Activated CD4-positive, alpha-beta memory T cell treated with anti-CD3 and anti-CD28 coated beads, Interleukin-2, amount 10 ng/mL, durations not matched to agents 7 days and 5 days (primary cell): ENCODE results near the gene MAPK1IP1L. TPM values are rescaled to one million over a fixed set of nuclear protein-coding genes. Genes with fewer than 3 reads are reported as not detected.
"Not testable (repeated sequence)": the region's sequence is repeated elsewhere in the genome, so short reads cannot be mapped to it uniquely, and the experiment has no call there.

Source experiments
- CTCF ChIA-PET: fragments of 350-600 bp; sonication (Branson Sonifier 250); formaldehyde crosslinking; loops from one replicate; lab custom pipeline; 2021; ENCODE audit warnings: antibody characterized with exemption, inconsistent platforms; lab: Charles Lee
- POLR2A ChIA-PET: fragments of 350-600 bp; sonication (Branson Sonifier 250); formaldehyde crosslinking; loops from one replicate; lab custom pipeline; 2021; ENCODE audit warnings: antibody characterized with exemption; lab: Charles Lee
- DNase-seq: peaks from one replicate; pipeline ENCODE4 v3.0.0-alpha.2; 2020
- H3K27ac Mint-ChIP-seq: one replicate; pipeline ENCODE4 v1.8.0; 2021; ENCODE audit warnings: mild to moderate bottlenecking, mixed read lengths
- H3K27me3 Mint-ChIP-seq: one replicate; pipeline ENCODE4 v1.8.0; 2021; ENCODE audit warnings: mixed read lengths
- H3K36me3 Mint-ChIP-seq: one replicate; pipeline ENCODE4 v1.8.0; 2021; ENCODE audit warnings: low read depth, mixed read lengths
- H3K4me1 Mint-ChIP-seq: one replicate; pipeline ENCODE4 v1.8.0; 2021; ENCODE audit warnings: mixed read lengths
- H3K4me3 Mint-ChIP-seq: one replicate; pipeline ENCODE4 v1.8.0; 2021; ENCODE audit warnings: mild to moderate bottlenecking, mixed read lengths
- H3K9me3 Mint-ChIP-seq: one replicate; pipeline ENCODE4 v1.8.0; 2021; ENCODE audit warnings: mixed read lengths
- total RNA-seq, 2 experiments: library from RNA; stranded (reverse); gene quantifications; one replicate each; pipeline ENCODE4 v1.2.3, GENCODE V29; 2021

MAPK1IP1L gene
- total RNA-seq, 2 experiments from 2014 or later = 100 to 104 TPM

- no peaks in the 10 kb centered on the region for H3K27me3 Mint-ChIP-seq
- no peak for DNase-seq
- ChIA-PET POLR2A (no interaction called here), CTCF (no interaction called here)
- H3K36me3 Mint-ChIP-seq = peaks cover 62% of the 10 kb centered on the region
- H3K4me1 Mint-ChIP-seq = peaks cover 37% of the 10 kb centered on the region
- no peak overlapping the region for H3K4me3 Mint-ChIP-seq
- H3K9me3 Mint-ChIP-seq = no peaks in the 10 kb centered on the region
- no peak overlapping the region for H3K27ac Mint-ChIP-seq
Observed at GRCh38 chr14:55057919-55058318, 6.5 kb downstream of the MAPK1IP1L start.

GRCh38 chr14:55059333-55059732 is 7.9 kb downstream of the MAPK1IP1L start:
- ChIA-PET CTCF (interaction anchor here (1.0 to 1.8 kb wide), 2 partner anchors 8 to 18 kb away, joined by 3 to 13 read pairs; partner anchors contain the start of gene MAPK1IP1L), POLR2A (interaction anchor here (1.0 to 5.3 kb wide), 6 partner anchors 7 to 132 kb away, joined by 3 to 27 read pairs (median 4); partner anchors contain the start of genes DLGAP5, MAPK1IP1L, SOCS4 and WDHD1)
- Mint-ChIP-seq H3K27me3 (no peaks in the 10 kb centered on the region), H3K4me1 (peaks cover 28% of the 10 kb centered on the region), H3K4me3 (no peak overlapping the region), H3K9me3 (no peaks in the 10 kb centered on the region), H3K36me3 (peaks cover 57% of the 10 kb centered on the region), H3K27ac (no peak overlapping the region)
- DNase-seq = no peak

- no peak for DNase-seq
- H3K27me3 Mint-ChIP-seq = no peaks in the 10 kb centered on the region
Observed at GRCh38 chr14:55062517-55063351, 11.3 kb downstream of the MAPK1IP1L start.

GRCh38 chr14:55064896-55065295 is 13.4 kb downstream of the MAPK1IP1L start:
- DNase-seq, H3K27ac Mint-ChIP-seq, H3K4me1 Mint-ChIP-seq, H3K4me3 Mint-ChIP-seq, H3K27me3 Mint-ChIP-seq, H3K9me3 Mint-ChIP-seq: not testable (repeated sequence)
- CTCF ChIA-PET = interaction anchor here (2.7 kb wide), 1 partner anchor 13 kb away, joined by 13 read pairs; the partner anchor contains the start of gene MAPK1IP1L
- H3K36me3 Mint-ChIP-seq = peaks cover 60% of the 10 kb centered on the region
- POLR2A ChIA-PET = interaction anchor here (2.4 kb wide), 1 partner anchor 13 kb away, joined by 22 read pairs; the partner anchor contains the start of gene MAPK1IP1L

More at GRCh38 chr14:55062517-55063351, 11.3 kb downstream of the MAPK1IP1L start:
- CTCF ChIA-PET = no interaction called here
- no peak overlapping the region for H3K4me3 Mint-ChIP-seq
- peaks cover 15% of the 10 kb centered on the region for H3K4me1 Mint-ChIP-seq
- H3K27ac Mint-ChIP-seq = no peak overlapping the region
- no peaks in the 10 kb centered on the region for H3K9me3 Mint-ChIP-seq
- peaks cover 71% of the 10 kb centered on the region for H3K36me3 Mint-ChIP-seq
- POLR2A ChIA-PET = interaction anchor here (5.3 kb wide), 1 partner anchor 11 kb away, joined by 27 read pairs; the partner anchor contains the start of gene MAPK1IP1L

GRCh38 chr14:55065411-55065810 is 14.0 kb downstream of the MAPK1IP1L start:
- peaks cover 58% of the 10 kb centered on the region for H3K36me3 Mint-ChIP-seq
- ChIA-PET POLR2A (interaction anchor here (1.6 to 2.4 kb wide), 2 partner anchors 12 to 13 kb away, joined by 4 to 22 read pairs; partner anchors contain the start of gene MAPK1IP1L), CTCF (interaction anchor here (0.9 to 2.7 kb wide), 4 partner anchors 12 to 96 kb away, joined by 4 to 13 read pairs (median 4); partner anchors contain the start of gene MAPK1IP1L)
- H3K9me3 Mint-ChIP-seq = no peaks in the 10 kb centered on the region
- no peaks in the 10 kb centered on the region for H3K27me3 Mint-ChIP-seq
- no peak for DNase-seq
- H3K27ac Mint-ChIP-seq = no peak overlapping the region
- peaks cover 8% of the 10 kb centered on the region for H3K4me1 Mint-ChIP-seq
- no peak overlapping the region for H3K4me3 Mint-ChIP-seq

GRCh38 chr14:55066223-55066622 is 14.8 kb downstream of the MAPK1IP1L start:
- H3K27ac Mint-ChIP-seq = no peak overlapping the region
- H3K4me1 Mint-ChIP-seq = peaks cover 11% of the 10 kb centered on the region
- H3K27me3 Mint-ChIP-seq = no peaks in the 10 kb centered on the region
- no peaks in the 10 kb centered on the region for H3K9me3 Mint-ChIP-seq
- no peak for DNase-seq
- no peak overlapping the region for H3K4me3 Mint-ChIP-seq
- POLR2A ChIA-PET = interaction anchor here (0.9 to 2.4 kb wide), 3 partner anchors 11 to 39 kb away, joined by 3 to 22 read pairs (median 4); partner anchors contain the start of genes MAPK1IP1L, SOCS4 and WDHD1
- CTCF ChIA-PET = interaction anchor here (0.6 to 2.7 kb wide), 5 partner anchors 11 to 380 kb away, joined by 3 to 13 read pairs (median 4); partner anchors contain the start of gene MAPK1IP1L
- H3K36me3 Mint-ChIP-seq = peaks cover 60% of the 10 kb centered on the region

- ChIA-PET CTCF (interaction anchor here (1.2 to 3.6 kb wide), 2 partner anchors 19 to 33 kb away, joined by 4 to 29 read pairs; partner anchors contain the start of gene MAPK1IP1L), POLR2A (interaction anchor here (1.0 to 3.3 kb wide), 4 partner anchors 7 to 44 kb away, joined by 3 to 29 read pairs (median 6); partner anchors contain the start of genes MAPK1IP1L and SOCS4)
- H3K4me3 Mint-ChIP-seq = no peak overlapping the region
Observed at GRCh38 chr14:55070981-55071411, 19.5 kb downstream of the MAPK1IP1L start.

GRCh38 chr14:55071870-55072640 is 20.6 kb downstream of the MAPK1IP1L start:
- DNase-seq = peak; percentile 25

More at GRCh38 chr14:55070981-55071411, 19.5 kb downstream of the MAPK1IP1L start:
- no peak for DNase-seq
- Mint-ChIP-seq H3K36me3 (peaks cover 25% of the 10 kb centered on the region), H3K4me1 (peaks cover 38% of the 10 kb centered on the region), H3K9me3 (no peaks in the 10 kb centered on the region), H3K27me3 (no peaks in the 10 kb centered on the region), H3K27ac (no peak overlapping the region)

GRCh38 chr14:55073856-55074255 is 22.4 kb downstream of the MAPK1IP1L start:
- Mint-ChIP-seq H3K4me3 (no peak overlapping the region), H3K27ac (no peak overlapping the region), H3K36me3 (peaks cover 6% of the 10 kb centered on the region), H3K27me3 (no peaks in the 10 kb centered on the region), H3K9me3 (no peaks in the 10 kb centered on the region), H3K4me1 (peaks cover 44% of the 10 kb centered on the region)
- ChIA-PET CTCF (interaction anchor here (0.6 kb wide), 1 partner anchor 87 kb away, joined by 3 read pairs; no protein-coding TSS in a partner anchor), POLR2A (interaction anchor here (1.5 to 1.7 kb wide), 3 partner anchors 13 to 24 kb away, joined by 3 to 5 read pairs (median 4); partner anchors contain the start of gene MAPK1IP1L)
- DNase-seq = no peak

More at GRCh38 chr14:55071870-55072640, 20.6 kb downstream of the MAPK1IP1L start:
- peak overlapping the region; percentile 40 for H3K27ac Mint-ChIP-seq
- no peaks in the 10 kb centered on the region for H3K27me3 Mint-ChIP-seq
- CTCF ChIA-PET = interaction anchor here (0.6 to 3.6 kb wide), 8 partner anchors 17 to 97 kb away, joined by 3 to 29 read pairs (median 4); partner anchors contain the start of genes MAPK1IP1L and WDHD1
- POLR2A ChIA-PET = interaction anchor here (0.6 to 3.3 kb wide), 8 partner anchors 13 to 63 kb away, joined by 3 to 29 read pairs (median 6); partner anchors contain the start of genes MAPK1IP1L, SOCS4 and WDHD1
- no peaks in the 10 kb centered on the region for H3K9me3 Mint-ChIP-seq
- H3K4me3 Mint-ChIP-seq = no peak overlapping the region
- H3K36me3 Mint-ChIP-seq = peaks cover 17% of the 10 kb centered on the region
- H3K4me1 Mint-ChIP-seq = peaks cover 40% of the 10 kb centered on the region

- Mint-ChIP-seq H3K27me3 (no peaks in the 10 kb centered on the region), H3K27ac (peak overlapping the region; percentile 39), H3K9me3 (no peaks in the 10 kb centered on the region), H3K4me1 (peaks cover 44% of the 10 kb centered on the region), H3K4me3 (peak overlapping the region; percentile 46), H3K36me3 (peaks cover 6% of the 10 kb centered on the region)
- no peak for DNase-seq
- POLR2A ChIA-PET = interaction anchor here (0.9 to 1.7 kb wide), 5 partner anchors 12 to 48 kb away, joined by 3 to 7 read pairs (median 4); partner anchors contain the start of genes MAPK1IP1L, SOCS4 and WDHD1
- CTCF ChIA-PET = interaction anchor here (1.0 kb wide), 1 partner anchor 24 kb away, joined by 4 read pairs; the partner anchor contains the start of gene MAPK1IP1L
Observed at GRCh38 chr14:55074662-55075061, 23.2 kb downstream of the MAPK1IP1L start.

- peaks cover 44% of the 10 kb centered on the region for H3K4me1 Mint-ChIP-seq
- H3K36me3 Mint-ChIP-seq = peaks cover 6% of the 10 kb centered on the region
- no peak for DNase-seq
- CTCF ChIA-PET = interaction anchor here (0.7 kb wide), 1 partner anchor 59 kb away, joined by 6 read pairs; no protein-coding TSS in a partner anchor
- POLR2A ChIA-PET = interaction anchor here (0.5 to 2.5 kb wide), 3 partner anchors 24 to 98 kb away, joined by 3 to 17 read pairs (median 7); partner anchors contain the start of genes MAPK1IP1L, SOCS4 and WDHD1
- no peaks in the 10 kb centered on the region for H3K9me3 Mint-ChIP-seq
- H3K27ac Mint-ChIP-seq = no peak overlapping the region
- no peak overlapping the region for H3K4me3 Mint-ChIP-seq
- no peaks in the 10 kb centered on the region for H3K27me3 Mint-ChIP-seq
Observed at GRCh38 chr14:55075628-55076175, 24.3 kb downstream of the MAPK1IP1L start.
